ENCODE results near the gene EMID1.

DNA sequence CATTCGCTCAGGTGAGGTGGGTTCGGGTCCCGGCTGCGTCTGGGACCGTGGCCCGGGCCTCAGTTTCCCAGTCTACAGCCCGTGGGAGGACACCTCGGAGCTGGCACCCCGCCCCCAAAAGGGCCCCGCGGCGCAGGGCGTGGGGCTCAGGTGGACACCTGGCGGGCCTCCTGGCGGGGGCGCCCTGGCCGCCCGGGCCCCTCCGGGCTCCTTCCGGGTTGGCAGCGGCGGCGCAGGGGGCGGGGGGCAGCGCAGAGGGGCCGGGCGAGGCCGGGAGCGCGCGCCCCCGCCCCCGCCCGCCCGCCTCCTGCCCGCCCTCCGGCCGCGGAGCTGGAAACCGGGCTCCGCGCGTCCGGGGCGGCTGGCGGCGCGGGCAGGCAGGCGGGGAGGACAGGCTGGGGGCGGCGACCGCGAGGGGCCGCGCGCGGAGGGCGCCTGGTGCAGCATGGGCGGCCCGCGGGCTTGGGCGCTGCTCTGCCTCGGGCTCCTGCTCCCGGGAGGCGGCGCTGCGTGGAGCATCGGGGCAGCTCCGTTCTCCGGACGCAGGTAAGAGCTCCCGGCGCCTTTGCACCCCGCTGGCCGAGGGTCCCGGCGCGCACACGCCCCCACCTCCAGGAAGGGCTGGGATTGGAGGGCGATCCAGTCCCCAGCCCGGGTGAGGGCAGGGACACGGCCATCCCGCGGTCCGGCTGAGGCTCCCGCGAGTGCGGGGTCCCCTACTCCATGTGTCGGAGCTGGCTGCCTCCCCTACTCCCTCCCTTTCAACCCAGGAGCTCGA is at the start of gene EMID1:
- TF ChIP-seq, protein P1, sequence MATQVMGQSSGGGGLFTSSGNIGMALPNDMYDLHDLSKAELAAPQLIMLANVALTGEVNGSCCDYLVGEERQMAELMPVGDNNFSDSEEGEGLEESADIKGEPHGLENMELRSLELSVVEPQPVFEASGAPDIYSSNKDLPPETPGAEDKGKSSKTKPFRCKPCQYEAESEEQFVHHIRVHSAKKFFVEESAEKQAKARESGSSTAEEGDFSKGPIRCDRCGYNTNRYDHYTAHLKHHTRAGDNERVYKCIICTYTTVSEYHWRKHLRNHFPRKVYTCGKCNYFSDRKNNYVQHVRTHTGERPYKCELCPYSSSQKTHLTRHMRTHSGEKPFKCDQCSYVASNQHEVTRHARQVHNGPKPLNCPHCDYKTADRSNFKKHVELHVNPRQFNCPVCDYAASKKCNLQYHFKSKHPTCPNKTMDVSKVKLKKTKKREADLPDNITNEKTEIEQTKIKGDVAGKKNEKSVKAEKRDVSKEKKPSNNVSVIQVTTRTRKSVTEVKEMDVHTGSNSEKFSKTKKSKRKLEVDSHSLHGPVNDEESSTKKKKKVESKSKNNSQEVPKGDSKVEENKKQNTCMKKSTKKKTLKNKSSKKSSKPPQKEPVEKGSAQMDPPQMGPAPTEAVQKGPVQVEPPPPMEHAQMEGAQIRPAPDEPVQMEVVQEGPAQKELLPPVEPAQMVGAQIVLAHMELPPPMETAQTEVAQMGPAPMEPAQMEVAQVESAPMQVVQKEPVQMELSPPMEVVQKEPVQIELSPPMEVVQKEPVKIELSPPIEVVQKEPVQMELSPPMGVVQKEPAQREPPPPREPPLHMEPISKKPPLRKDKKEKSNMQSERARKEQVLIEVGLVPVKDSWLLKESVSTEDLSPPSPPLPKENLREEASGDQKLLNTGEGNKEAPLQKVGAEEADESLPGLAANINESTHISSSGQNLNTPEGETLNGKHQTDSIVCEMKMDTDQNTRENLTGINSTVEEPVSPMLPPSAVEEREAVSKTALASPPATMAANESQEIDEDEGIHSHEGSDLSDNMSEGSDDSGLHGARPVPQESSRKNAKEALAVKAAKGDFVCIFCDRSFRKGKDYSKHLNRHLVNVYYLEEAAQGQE (IDR thresholded peaks at IDR 0.05; ENCODE audit: low read depth): no peak
- no peak for TF ChIP-seq EP300 (IDR thresholded peaks at IDR 0.05; ENCODE audit: borderline replicate concordance)
- no peak for TF ChIP-seq TAF1 (IDR thresholded peaks at IDR 0.05; ENCODE audit: low read depth)
- TF ChIP-seq RAD21 (IDR thresholded peaks at IDR 0.05; ENCODE audit: low read depth): no peak
- no peak for TF ChIP-seq YY1 (IDR thresholded peaks at IDR 0.05; ENCODE audit: low read depth)
- TF ChIP-seq, protein P2, sequence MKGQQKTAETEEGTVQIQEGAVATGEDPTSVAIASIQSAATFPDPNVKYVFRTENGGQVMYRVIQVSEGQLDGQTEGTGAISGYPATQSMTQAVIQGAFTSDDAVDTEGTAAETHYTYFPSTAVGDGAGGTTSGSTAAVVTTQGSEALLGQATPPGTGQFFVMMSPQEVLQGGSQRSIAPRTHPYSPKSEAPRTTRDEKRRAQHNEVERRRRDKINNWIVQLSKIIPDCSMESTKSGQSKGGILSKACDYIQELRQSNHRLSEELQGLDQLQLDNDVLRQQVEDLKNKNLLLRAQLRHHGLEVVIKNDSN (IDR thresholded peaks at IDR 0.05): no peak
- no peak for TF ChIP-seq CEBPB (IDR thresholded peaks at IDR 0.05)

All from Ishikawa (cell line).